Endothelial cell (in vitro differentiated cells): ENCODE data around the gene ITPKC. TPM values are rescaled to one million over a fixed set of nuclear protein-coding genes. Genes with fewer than 3 reads are reported as not detected.

Source experiments
- DNase-seq: peaks from one replicate; pipeline ENCODE4 v3.0.0; 2021; ENCODE audit warnings: low spot score
- H3K27ac Mint-ChIP-seq: one replicate; pipeline ENCODE4 v1.8.0; 2021; ENCODE audit warnings: mixed read lengths, inconsistent platforms; ENCODE audit not compliant: unreplicated experiment
- H3K27me3 Mint-ChIP-seq: one replicate; pipeline ENCODE4 v1.8.0; 2021; ENCODE audit warnings: mild to moderate bottlenecking, moderate library complexity, mixed read lengths, inconsistent platforms; ENCODE audit not compliant: unreplicated experiment
- H3K36me3 Mint-ChIP-seq: one replicate; pipeline ENCODE4 v1.8.0; 2021; ENCODE audit warnings: mild to moderate bottlenecking, low read depth, mixed read lengths, inconsistent platforms; ENCODE audit not compliant: unreplicated experiment
- H3K4me1 Mint-ChIP-seq: one replicate; pipeline ENCODE4 v1.8.0; 2021; ENCODE audit warnings: mild to moderate bottlenecking, mixed read lengths, inconsistent platforms; ENCODE audit not compliant: unreplicated experiment
- H3K4me3 Mint-ChIP-seq: one replicate; pipeline ENCODE4 v1.8.0; 2021; ENCODE audit warnings: mild to moderate bottlenecking, mixed read lengths, inconsistent platforms; ENCODE audit not compliant: unreplicated experiment
- H3K9me3 Mint-ChIP-seq: one replicate; pipeline ENCODE4 v1.8.0; 2021; ENCODE audit warnings: mixed read lengths, inconsistent platforms; ENCODE audit not compliant: unreplicated experiment
- total RNA-seq: library from RNA; stranded (reverse); fragmentation: NEBNext Ultra II Directional; extraction: Animal tissue kit (Norgen Biotek cat#: 25700); gene quantifications from one replicate; pipeline ENCODE4 v1.2.1, GENCODE V29; 2021; ENCODE audit not compliant: unreplicated experiment
- TF ChIP-seq, protein P1 (sequence below): fragments of 200-600 bp; sonication (generic); IDR thresholded peaks from one replicate; pipeline ENCODE4 v1.5.0; 2021; ENCODE audit warnings: antibody characterized with exemption; ENCODE audit not compliant: unreplicated experiment

Gene ITPKC
- total RNA-seq, 1 donor from 2014 or later = 12.1 TPM

DNA sequence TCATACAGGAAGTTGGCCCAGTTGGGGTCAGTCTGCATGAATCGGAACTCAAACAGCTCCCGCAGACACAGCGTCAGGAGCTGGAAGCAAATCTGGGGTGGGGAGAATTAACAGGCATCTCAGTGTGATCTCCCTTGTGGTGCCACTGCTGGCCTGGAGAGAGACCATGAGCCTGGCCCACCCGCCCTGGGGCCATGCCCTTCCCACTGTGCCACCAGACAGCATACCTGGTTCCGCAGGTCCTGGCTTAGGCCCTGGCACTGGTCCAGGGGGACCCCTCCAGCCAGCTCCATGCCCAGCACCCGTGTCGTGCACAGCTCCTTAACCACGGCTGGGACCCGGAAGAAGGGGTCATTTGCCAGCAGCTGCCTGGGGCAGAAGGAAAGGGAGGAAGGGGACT is 16.8 kb upstream of the ITPKC start:
- H3K36me3 Mint-ChIP-seq = peaks cover 11% of the 10 kb centered on the region
- TF ChIP-seq, protein P1, sequence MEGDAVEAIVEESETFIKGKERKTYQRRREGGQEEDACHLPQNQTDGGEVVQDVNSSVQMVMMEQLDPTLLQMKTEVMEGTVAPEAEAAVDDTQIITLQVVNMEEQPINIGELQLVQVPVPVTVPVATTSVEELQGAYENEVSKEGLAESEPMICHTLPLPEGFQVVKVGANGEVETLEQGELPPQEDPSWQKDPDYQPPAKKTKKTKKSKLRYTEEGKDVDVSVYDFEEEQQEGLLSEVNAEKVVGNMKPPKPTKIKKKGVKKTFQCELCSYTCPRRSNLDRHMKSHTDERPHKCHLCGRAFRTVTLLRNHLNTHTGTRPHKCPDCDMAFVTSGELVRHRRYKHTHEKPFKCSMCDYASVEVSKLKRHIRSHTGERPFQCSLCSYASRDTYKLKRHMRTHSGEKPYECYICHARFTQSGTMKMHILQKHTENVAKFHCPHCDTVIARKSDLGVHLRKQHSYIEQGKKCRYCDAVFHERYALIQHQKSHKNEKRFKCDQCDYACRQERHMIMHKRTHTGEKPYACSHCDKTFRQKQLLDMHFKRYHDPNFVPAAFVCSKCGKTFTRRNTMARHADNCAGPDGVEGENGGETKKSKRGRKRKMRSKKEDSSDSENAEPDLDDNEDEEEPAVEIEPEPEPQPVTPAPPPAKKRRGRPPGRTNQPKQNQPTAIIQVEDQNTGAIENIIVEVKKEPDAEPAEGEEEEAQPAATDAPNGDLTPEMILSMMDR = no peak
- H3K4me3 Mint-ChIP-seq = no peak overlapping the region
- no peaks in the 10 kb centered on the region for H3K9me3 Mint-ChIP-seq
- DNase-seq = no peak
- peaks cover 4% of the 10 kb centered on the region for H3K27me3 Mint-ChIP-seq
- H3K27ac Mint-ChIP-seq = no peak overlapping the region
- peaks cover 4% of the 10 kb centered on the region for H3K4me1 Mint-ChIP-seq

- Mint-ChIP-seq H3K27me3 (peaks cover 4% of the 10 kb centered on the region), H3K4me3 (no peak overlapping the region), H3K4me1 (peaks cover 4% of the 10 kb centered on the region), H3K9me3 (no peaks in the 10 kb centered on the region), H3K27ac (no peak overlapping the region), H3K36me3 (peaks cover 11% of the 10 kb centered on the region)
- no peak for DNase-seq
- TF ChIP-seq, protein P1 = no peak
These were observed 15.2 kb upstream of the ITPKC start for GRCh38 chr19:40701758-40702157.

DNA sequence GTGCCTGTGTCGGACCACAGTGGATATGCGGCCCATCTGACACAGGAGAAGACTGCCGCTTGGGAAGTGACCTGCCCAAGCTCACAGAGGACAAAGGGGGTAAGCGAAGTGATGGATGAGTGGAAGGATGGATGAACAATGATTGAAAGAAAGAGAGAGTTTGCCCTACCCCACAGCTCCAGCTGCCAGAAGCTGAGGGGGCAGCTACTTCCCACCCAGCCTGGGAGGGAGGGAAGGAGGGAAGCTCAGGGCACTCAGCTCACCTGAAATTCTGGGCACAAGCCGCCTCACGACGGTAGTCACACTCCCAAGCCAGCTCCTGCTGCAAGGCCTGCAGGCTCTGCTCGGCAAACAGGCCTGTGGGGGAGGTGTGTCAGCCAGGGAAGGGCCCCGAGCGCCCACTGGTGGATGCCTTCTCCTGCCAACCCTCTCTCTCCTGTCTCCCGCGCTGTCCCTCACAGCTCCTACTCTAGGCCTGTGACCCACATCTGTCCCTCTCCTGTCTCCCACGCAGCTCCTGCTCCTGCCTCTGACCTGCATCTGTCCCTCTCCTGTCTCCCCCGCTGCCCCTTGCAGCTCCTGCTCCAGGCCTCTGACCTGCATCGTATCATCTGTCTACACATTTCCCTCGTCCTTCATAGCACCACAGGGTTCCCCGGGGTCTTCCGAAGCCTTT is 14.4 kb upstream of the ITPKC start:
- TF ChIP-seq, protein P1 = peak; percentile 21
- Mint-ChIP-seq H3K9me3 (no peaks in the 10 kb centered on the region), H3K27me3 (peaks cover 4% of the 10 kb centered on the region), H3K4me3 (peak overlapping the region; percentile 14), H3K36me3 (peaks cover 11% of the 10 kb centered on the region), H3K4me1 (peaks cover 4% of the 10 kb centered on the region), H3K27ac (no peak overlapping the region)
- DNase-seq = peak; percentile 67

- peak overlapping the region; percentile 2 for H3K4me3 Mint-ChIP-seq
- H3K27me3 Mint-ChIP-seq = peaks cover 4% of the 10 kb centered on the region
- TF ChIP-seq, protein P1 = no peak
- DNase-seq = no peak
- H3K9me3 Mint-ChIP-seq = no peaks in the 10 kb centered on the region
- peaks cover 11% of the 10 kb centered on the region for H3K36me3 Mint-ChIP-seq
- peaks cover 4% of the 10 kb centered on the region for H3K4me1 Mint-ChIP-seq
- no peak overlapping the region for H3K27ac Mint-ChIP-seq
These were observed 13.7 kb upstream of the ITPKC start for GRCh38 chr19:40703029-40703755.
